Endothelial cell of umbilical vein (primary cell): Measurements from ENCODE around the gene PRUNE1. TPM values are rescaled to one million over a fixed set of nuclear protein-coding genes. Genes with fewer than 3 reads are reported as not detected.

ENCODE experiments used
- BruUV-seq: library from RNA; stranded (reverse); fragments of 400-500 nt; replicated peaks from 2 replicates; lab custom pipeline; 2021; lab: Mats Ljungman, UMichigan
- CTCF ChIA-PET: fragments of 300-600, 350-600 bp; sonication (Branson Sonifier 250); formaldehyde crosslinking; loops from one replicate; lab custom pipeline; 2021; ENCODE audit warnings: antibody characterized with exemption, inconsistent platforms; lab: Charles Lee
- POLR2A ChIA-PET: fragments of 300-600, 350-600 bp; sonication (Branson Sonifier 250); formaldehyde crosslinking; loops from one replicate; lab custom pipeline; 2021; ENCODE audit warnings: antibody characterized with exemption, inconsistent platforms; lab: Charles Lee
- DNase-seq: peaks from one replicate; pipeline ENCODE4 v3.0.0-alpha.2; 2011; ENCODE audit warnings: low read depth, low spot score
- FAIRE-seq: peaks from 2 replicates; lab custom pipeline; 2011; peaks lifted over from hg19 to GRCh38; lab: Jason Lieb, UNC
- H2AFZ ChIP-seq: 2 replicates; pipeline ENCODE4 v1.6.0; 2012; ENCODE audit warnings: low read depth, low read length, control low read depth, inconsistent platforms
- H3K27ac ChIP-seq: 2 replicates; pipeline ENCODE4 v1.5.1; 2011; ENCODE audit warnings: low read depth, mild to moderate bottlenecking, control low read depth, low read length, moderate library complexity; ENCODE audit not compliant: insufficient read depth
- H3K27me3 ChIP-seq, 2 experiments: 2 replicates each; pipeline versions ENCODE4 v1.6.0 to v1.6.1; 2011; ENCODE audit warnings: low read length in 2 of 2, mixed read lengths in 1 of 2; ENCODE audit not compliant: control insufficient read depth in 2 of 2, insufficient read depth in 2 of 2
- H3K36me3 ChIP-seq, 2 experiments: 2 replicates in 1 of 2; 3 replicates in 1 of 2; pipeline ENCODE4 v1.5.1; 2011; ENCODE audit warnings: low read length in 2 of 2, mild to moderate bottlenecking in 1 of 2, moderate library complexity in 1 of 2; ENCODE audit not compliant: control insufficient read depth in 2 of 2, insufficient read depth in 2 of 2; ENCODE audit errors: extremely low read depth in 1 of 2
- H3K4me1 ChIP-seq: 3 replicates; pipeline ENCODE4 v1.5.1; 2011; ENCODE audit warnings: mild to moderate bottlenecking, low read length; ENCODE audit not compliant: control insufficient read depth, insufficient read depth; ENCODE audit errors: extremely low read depth
- H3K4me2 ChIP-seq: 2 replicates; pipeline ENCODE4 v1.6.1; 2011; ENCODE audit warnings: low read length, control low read depth, mixed read lengths; ENCODE audit not compliant: insufficient read depth
- H3K4me3 ChIP-seq, 3 experiments: fragments of 200-600 bp in 1 of 3; sonication (generic), shearing (Covaris generic) in 1 of 3; replicated peaks in 1 of 3; 2 replicates each; pipeline ENCODE4 v1.5.1; 2011 to 2016; ENCODE audit warnings: control low read depth in 3 of 3, low read length in 3 of 3, mild to moderate bottlenecking in 2 of 3, inconsistent platforms in 1 of 3, low read depth in 1 of 3, moderate library complexity in 1 of 3; ENCODE audit not compliant: insufficient read depth in 1 of 3
- H3K79me2 ChIP-seq: 2 replicates; pipeline ENCODE4 v1.6.0; 2012; ENCODE audit warnings: low read length, inconsistent platforms; ENCODE audit not compliant: control insufficient read depth, insufficient read depth
- H3K9ac ChIP-seq: replicated peaks from 2 replicates; pipeline ENCODE3; 2011; ENCODE audit warnings: low read length, control low read depth; ENCODE audit not compliant: insufficient read depth; ENCODE audit errors: extremely low read depth
- H3K9me1 ChIP-seq: replicated peaks from 3 replicates; pipeline ENCODE4 v1.6.0; 2011; ENCODE audit warnings: mild to moderate bottlenecking, low read length; ENCODE audit not compliant: control insufficient read depth, insufficient read depth; ENCODE audit errors: extremely low read depth
- H3K9me3 ChIP-seq: replicated peaks from 2 replicates; pipeline ENCODE4 v1.5.1; 2012; ENCODE audit warnings: low read length, inconsistent platforms; ENCODE audit not compliant: control insufficient read depth, insufficient read depth
- H4K20me1 ChIP-seq: replicated peaks from 2 replicates; pipeline ENCODE3; 2011; ENCODE audit warnings: mild to moderate bottlenecking, low read length; ENCODE audit not compliant: control insufficient read depth, insufficient read depth; ENCODE audit errors: extremely low read depth
- CTCF ChIP-seq, 2 donors: IDR thresholded peaks; 1 replicate in 1 of 2; 2 replicates in 1 of 2; pipeline ENCODE4 v1.5.1; 2011; ENCODE audit warnings: low read length in 2 of 2, mild to moderate bottlenecking in 2 of 2, moderate library complexity in 2 of 2, control low read depth in 1 of 2, inconsistent platforms in 1 of 2, low read depth in 1 of 2; ENCODE audit not compliant: insufficient read depth in 1 of 2; ENCODE audit errors: extremely low read depth in 1 of 2
- EZH2 ChIP-seq: IDR thresholded peaks from 2 replicates; pipeline ENCODE4 v1.6.1; 2012; ENCODE audit warnings: borderline replicate concordance, low read depth, mild to moderate bottlenecking, moderate library complexity, low read length, inconsistent platforms; ENCODE audit not compliant: severe bottlenecking
- FOS ChIP-seq: IDR thresholded peaks from 2 replicates; pipeline ENCODE4 v1.6.1; 2011; ENCODE audit warnings: mild to moderate bottlenecking, low read length, moderate library complexity, borderline replicate concordance; ENCODE audit not compliant: insufficient read depth
- GATA2 ChIP-seq: IDR thresholded peaks from 2 replicates; pipeline ENCODE4 v1.7.0; 2011; ENCODE audit warnings: low read depth, mild to moderate bottlenecking, moderate library complexity, mixed read lengths, low read length; ENCODE audit not compliant: insufficient read length, insufficient read depth
- JUN ChIP-seq: IDR thresholded peaks from 2 replicates; pipeline ENCODE4 v1.6.1; 2011; ENCODE audit warnings: borderline replicate concordance, low read depth; ENCODE audit not compliant: insufficient read length, insufficient read depth
- MAX ChIP-seq: IDR thresholded peaks from 2 replicates; pipeline ENCODE4 v1.6.1; 2011; ENCODE audit not compliant: insufficient read depth, insufficient read length
- MYC ChIP-seq: IDR thresholded peaks from one replicate; pipeline ENCODE4 v1.6.1; 2011; ENCODE audit warnings: mild to moderate bottlenecking, low read depth, low read length
- POLR2A ChIP-seq: IDR thresholded peaks from 2 replicates; pipeline ENCODE4 v1.6.1; 2012; ENCODE audit warnings: low read depth, mild to moderate bottlenecking, control low read depth, low read length
- POLR2AphosphoS5 ChIP-seq: IDR thresholded peaks from 2 replicates; pipeline ENCODE4 v1.6.1; 2012; ENCODE audit warnings: low read depth, mild to moderate bottlenecking, control low read depth, low read length, moderate library complexity; ENCODE audit not compliant: insufficient read depth
- dilution Hi-C: fragments of 300-500 bp; cut with MboI; formaldehyde crosslinking; loops from one replicate; pipeline ENCODE4 v1.15.0; 2019; ENCODE audit warnings: low sequenced_read_pairs; ENCODE audit not compliant: extremely low pct_ligation_motif_present
- intact Hi-C: fragments of 100-400 bp; cut with micrococcal nuclease; formaldehyde crosslinking; loops from one replicate; pipeline ENCODE4 v1.10.0; 2022
- polyA plus RNA-seq, 4 experiments: library from polyadenylated mRNA; depleted of rRNA in 3 of 4; stranded (reverse) in 3 of 4; unstranded in 1 of 4; fragments of >200 nt; gene quantifications; 2 replicates each; pipeline versions ENCODE4 v1.2.1 to v1.2.3, GENCODE V29; 2011 to 2012; ENCODE audit warnings: missing spikeins in 1 of 4
- total RNA-seq: library from RNA; stranded (reverse); gene quantifications from 2 replicates; pipeline ENCODE4 v1.2.3, GENCODE V29; 2021

Gene PRUNE1
- total and polyA plus RNA-seq, 2 donors (not counting 3 experiments of a cell fraction or from before 2014, with no cell fraction given), result 8.6 to 17.5 TPM

GRCh38 chr1:150981805-150982712 lies 26.2 kb upstream of the PRUNE1 start, which contains the start of gene ANXA9:
ANXA9 (plus strand) TSS chr1:150982292; CDS start chr1:150983106, 814 bp downstream.
- POLR2A ChIA-PET, result no interaction called here
- dilution Hi-C loops, result no loop called here
- Histone ChIP-seq H3K4me3 (no peak within 1 kb of the TSS), H3K4me2 (no peak within 1 kb of the TSS), H3K4me1 (peaks cover 16% of the 10 kb centered on the region), H3K9ac (no peak within 1 kb of the TSS), H3K27me3 (no peaks in the 10 kb centered on the region), H3K9me3 (no peaks in the 10 kb centered on the region), H4K20me1 (no peaks in the 10 kb centered on the region), H3K36me3 (no peaks in the 10 kb centered on the region), H2AFZ (no peak within 1 kb of the TSS), H3K27ac (no peak within 1 kb of the TSS), H3K9me1 (no peaks in the 10 kb centered on the region), H3K79me2 (no peaks in the 10 kb centered on the region)
- CTCF ChIA-PET, result interaction anchor here (7.6 to 17.1 kb wide), 2 partner anchors 15 to 24 kb away, joined by 101 to 278 read pairs; partner anchors contain the start of gene MINDY1
- FAIRE-seq, result no peak
- intact Hi-C loops, result no loop called here
- TF ChIP-seq JUN (no peak), MYC (no peak), GATA2 (no peak), CTCF (IDR thresholded peaks at IDR 0.05; ENCODE audit: extremely low read depth in 1 of 2, insufficient read depth in 1 of 2, low read depth in 1 of 2, low read length in 2 of 2) (no peak), FOS (no peak), MAX (no peak), EZH2 (no peak), POLR2AphosphoS5 (no peak), POLR2A (no peak)
- DNase-seq, result no peak
- BruUV-seq, result no TSS peak
